Right kidney (tissue), 1 donor: Measurements from ENCODE around the gene CADPS.

Experiments used
- DNase-seq: peaks from one replicate; pipeline ENCODE4 v3.0.0-alpha.2; 2016

The CADPS gene

DNA sequence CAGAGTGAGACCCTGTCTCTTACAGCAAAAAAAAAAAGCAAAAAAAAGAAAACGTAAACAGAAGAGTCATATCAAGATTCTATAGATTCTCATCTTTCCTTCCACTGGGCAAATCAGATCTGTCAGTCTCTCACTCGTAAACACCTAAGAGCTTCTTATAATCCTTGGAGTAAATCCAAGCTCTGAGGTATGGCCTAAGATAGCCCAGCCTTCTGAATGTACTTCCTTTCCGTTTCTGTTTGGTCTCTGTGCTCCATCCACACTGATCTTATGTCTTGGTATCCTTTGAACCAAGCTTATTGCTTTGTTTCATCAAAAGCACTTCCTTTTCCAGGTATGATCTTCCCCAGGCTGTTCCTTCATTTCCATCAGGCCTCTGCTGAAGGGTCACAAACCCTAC is 137.8 kb downstream of the CADPS start:
- no peak for DNase-seq

DNA sequence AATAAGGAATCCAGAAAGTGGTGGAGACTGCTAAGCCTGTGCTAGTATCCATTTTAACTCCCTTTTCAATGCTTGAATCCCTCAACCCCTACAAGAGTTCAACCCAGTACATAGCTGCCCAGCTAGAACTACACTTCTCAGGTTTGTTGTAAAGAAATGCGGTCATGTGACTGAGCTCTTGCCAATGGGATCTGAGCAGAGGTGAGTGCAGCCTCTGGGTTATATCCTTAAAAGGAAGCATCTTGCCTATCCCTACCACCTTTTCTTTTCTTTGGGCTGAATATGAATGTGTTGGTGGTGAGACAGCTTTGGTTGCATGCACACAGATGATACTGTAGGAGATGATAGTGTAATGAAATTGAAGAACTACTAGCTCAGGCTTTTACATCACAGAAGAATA is 139.7 kb downstream of the CADPS start:
- no peak for DNase-seq

DNA sequence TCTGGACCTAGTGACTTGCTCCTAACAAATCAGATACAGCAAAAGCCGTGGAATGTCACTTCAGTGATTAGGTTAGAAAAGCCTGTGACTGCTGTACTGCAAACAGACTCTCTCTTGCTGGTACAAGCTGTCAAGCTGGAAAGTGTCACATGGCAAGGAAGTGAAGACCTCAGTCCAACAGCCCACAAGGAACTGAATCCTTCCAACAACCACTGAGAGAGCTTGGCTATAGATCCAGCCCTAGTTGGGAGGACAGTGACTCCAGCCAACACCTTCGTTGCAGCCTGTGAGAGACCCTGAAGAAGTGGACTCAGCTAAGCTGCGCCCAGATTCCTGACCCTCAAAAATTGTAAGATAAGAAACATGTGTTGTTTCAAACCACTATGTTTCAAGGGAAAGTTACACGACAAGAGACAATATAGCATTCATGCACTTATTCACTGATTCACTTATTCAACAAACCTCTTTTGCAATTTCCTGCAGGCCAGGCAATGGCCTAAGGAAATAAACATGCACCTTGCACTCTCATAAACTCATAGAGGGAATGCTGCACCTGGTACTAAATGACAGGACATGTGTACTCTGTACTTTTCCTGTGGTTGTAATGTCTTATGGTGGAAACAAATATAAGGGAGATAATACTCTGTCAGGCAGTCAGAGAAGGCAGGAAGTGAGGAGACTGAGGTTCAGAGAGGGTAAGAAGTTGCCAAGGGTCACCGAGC is 142.9 kb downstream of the CADPS start:
- no peak for DNase-seq

DNA sequence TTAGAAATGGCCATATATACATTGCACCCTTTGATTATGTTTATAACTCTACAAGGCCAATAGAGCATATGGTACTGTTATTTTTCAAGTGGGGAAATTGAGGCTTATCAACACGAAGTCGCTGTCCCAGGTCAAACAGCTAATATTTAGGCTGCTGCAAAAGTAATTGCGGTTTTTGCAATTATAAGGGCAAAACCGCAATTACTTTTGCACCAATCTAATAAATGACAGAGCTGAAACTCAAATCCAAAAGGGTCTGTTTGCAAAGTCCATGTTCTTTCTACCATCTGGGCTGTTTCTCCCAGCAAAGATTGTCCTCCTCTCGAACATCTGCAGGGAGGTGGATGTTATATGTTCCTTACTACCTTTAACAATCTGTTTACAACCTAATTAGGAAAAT is 147.2 kb downstream of the CADPS start:
- DNase-seq: no peak

DNA sequence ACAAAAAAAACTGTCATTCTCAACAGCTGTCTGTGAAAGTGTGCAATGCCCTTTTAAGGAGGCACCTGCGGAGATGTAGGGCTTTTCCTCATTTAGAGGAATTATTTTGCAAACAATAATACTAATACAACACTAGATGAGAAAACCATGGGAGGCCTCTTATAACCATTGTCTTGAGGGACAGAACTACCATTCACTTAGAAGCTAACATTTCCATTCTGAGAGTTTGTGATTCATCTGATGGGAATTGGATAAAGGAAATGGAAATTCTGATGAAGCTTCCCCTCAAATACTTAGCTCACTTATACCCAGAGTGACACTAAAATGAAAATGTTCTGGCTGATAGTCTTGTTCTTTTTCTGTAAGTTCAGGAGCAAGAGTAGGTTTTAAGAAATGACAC is 147.7 kb downstream of the CADPS start:
- DNase-seq: no peak

DNA sequence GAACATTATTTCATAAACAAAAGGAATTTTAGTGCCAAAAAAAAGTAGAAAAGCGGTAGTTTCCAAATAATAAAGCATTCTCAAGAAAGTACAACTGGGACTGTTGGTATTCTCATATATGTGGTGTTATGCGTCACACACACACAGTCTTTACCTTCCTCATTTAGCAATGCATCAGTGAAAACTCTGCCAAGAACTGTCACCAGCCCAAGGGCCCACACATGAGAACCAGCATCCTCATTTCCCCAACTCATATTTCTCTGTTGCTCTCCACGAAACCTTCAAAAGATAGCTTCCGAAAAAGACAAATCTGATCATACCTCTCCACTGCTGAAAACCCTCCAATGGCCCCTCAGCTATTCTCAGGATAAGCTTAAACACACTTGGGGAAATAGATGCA is 150.7 kb downstream of the CADPS start:
- no peak for DNase-seq

DNA sequence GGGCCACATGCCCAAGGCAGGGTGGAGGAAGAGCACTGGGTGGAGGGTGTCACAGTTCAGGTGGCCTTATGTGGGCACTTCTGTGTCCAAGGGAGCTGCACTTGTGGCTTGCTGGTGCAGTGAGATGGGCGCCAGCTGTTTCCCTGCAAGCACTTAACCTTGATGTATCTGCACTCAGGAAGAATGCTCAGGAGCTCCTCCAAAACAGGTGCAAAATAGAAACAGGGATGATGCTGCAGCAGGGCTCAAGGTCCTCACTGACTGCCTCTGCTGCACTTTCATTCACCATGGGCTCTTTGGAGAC is 151.3 kb downstream of the CADPS start:
- no peak for DNase-seq

DNA sequence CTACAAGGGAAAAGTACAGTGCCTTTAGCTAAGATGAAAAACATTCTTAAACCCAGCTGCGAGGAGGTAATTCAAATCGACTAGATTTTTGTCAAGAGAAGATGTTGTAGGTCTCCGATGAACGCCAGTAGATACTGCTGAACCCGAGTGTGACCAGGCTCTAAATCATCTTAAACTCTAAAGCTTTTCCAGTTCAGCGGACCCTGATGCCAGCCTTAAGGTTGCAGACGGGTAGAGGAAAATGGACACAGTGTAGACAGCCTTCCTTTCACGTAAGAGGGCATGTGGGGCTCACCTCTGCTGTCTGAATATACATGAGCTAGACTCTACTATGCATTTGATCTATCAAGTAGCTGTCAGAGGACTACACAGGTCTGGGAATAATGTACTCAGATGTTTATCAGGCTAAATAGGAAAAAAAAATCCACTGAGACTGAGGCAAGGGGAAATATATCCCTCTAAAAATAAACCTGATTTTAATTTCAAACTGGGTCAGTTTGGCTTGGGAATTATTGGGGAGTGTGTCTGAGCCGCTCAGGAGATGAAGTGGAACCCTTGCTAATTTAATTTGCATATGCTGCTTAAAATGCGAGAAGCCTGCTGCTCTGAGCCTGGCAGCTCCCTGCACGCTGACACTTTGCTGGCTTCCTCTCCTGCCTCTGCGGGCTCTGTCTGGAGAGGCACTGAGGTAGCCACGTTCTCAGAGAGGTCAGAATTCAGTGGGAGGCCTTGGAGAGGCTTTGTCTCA is 151.9 kb downstream of the CADPS start:
- peak; percentile 8 for DNase-seq

DNA sequence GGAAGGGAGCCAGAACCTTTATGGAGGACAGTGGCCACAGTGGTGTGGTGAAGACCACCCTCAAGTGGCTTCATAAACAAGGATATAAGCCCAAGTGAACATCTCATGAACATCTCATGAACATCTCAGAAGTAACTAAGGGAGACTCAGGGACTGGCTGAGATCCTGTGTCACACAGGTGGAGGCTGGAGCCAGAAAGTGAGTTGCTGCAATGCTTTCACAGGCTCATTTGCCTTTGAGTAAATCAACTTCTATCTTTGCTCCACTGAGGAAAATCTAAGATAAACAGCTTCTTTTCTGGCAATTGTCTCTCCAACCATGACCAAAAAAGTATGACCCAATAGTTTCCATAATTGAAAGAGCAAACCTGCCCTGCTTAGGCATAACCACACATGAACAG is 152.9 kb downstream of the CADPS start:
- no peak for DNase-seq

DNA sequence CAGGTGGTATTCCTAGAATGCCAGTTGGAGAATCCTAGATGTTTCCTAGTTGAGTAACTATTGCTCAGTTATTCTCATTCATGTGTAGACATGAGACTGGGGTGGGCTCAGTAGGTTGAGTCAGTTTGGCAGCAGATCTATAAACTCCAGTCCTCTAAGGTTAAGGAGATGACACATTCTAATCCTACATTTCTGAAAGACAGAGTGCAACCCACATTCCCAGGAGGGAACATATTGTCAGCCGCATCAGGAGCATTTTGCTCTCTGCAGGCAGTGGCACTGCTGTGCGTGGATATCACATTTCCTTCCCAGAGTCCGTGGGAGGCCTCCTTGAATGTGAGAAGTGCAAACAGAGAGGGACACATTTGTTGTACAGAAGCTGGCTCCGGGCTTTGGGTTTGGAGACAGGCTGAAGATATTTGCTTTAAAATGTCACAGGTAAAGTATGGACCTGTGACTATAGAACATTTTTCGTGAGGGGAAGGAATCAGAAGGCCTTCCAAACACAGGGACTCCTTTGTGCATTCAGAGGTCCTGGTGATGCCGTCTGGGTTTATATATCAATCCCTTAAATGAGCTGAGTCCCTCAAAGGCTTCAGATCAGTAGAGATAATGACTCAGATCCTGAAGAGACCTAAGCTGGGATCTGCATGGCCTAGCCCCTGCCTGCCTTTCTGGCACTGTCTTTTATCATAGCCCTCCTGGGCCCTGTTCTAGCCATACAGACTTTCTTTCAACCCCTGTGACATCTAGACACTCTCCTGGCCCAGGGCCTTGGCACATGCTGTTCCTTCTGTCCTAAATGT is 156.5 kb downstream of the CADPS start:
- DNase-seq: no peak

DNA sequence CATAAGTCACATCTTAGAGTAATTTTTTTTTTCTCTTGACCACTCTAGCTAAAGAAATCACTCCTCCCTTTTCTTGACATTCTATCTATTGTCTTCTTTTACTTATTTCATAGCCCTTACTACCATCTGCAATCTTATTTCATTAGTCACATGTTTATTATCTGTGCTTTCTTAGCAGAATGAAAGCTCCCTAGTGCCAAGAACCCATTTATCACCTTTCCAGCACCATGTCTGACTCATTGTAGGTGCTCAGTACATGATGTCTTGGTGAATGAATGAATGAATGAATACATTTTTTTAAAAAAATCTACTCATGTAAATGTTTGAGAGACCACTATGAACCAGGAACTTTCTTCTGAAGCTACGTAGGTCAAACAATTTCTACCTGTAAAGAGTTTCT is 157.2 kb downstream of the CADPS start:
- no peak for DNase-seq

DNA sequence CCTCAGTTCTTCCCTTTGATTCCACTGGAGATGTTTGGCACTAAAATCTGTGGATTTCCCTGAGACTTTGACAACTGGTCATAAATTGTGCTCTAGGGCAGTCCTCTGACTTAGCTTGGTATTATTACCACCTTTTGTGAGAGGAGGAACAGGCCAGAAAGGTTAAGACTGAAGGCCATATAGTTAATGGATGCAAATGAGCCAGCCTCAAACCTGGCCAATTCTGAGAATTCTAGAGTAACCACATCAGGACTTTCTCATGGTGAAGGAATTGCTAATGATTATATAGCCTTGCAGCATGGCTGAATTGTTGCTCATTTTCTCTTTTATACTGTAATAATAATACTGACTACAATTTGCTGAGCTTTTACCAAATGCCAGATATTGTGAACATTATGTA is 162.5 kb downstream of the CADPS start:
- no peak for DNase-seq

DNA sequence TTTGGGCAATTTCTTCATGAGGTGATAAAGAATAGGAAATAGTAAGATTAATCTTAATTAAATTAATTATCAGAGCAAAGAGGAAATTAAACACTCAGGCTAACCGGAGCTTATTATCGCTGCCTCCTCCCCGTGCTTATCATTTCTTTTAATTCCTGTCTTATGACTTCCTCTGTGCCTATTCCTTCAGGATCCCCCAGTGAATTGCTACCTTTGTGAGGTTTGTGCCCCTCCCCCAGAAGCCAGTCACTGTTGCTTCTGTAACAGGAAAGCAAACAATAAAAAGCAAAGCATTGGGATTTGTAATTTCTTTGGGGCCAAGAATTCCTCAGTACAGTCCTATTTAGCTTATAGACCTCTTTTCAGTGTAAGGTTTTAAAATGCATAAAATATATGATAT is 164.5 kb downstream of the CADPS start:
- DNase-seq: no peak

DNA sequence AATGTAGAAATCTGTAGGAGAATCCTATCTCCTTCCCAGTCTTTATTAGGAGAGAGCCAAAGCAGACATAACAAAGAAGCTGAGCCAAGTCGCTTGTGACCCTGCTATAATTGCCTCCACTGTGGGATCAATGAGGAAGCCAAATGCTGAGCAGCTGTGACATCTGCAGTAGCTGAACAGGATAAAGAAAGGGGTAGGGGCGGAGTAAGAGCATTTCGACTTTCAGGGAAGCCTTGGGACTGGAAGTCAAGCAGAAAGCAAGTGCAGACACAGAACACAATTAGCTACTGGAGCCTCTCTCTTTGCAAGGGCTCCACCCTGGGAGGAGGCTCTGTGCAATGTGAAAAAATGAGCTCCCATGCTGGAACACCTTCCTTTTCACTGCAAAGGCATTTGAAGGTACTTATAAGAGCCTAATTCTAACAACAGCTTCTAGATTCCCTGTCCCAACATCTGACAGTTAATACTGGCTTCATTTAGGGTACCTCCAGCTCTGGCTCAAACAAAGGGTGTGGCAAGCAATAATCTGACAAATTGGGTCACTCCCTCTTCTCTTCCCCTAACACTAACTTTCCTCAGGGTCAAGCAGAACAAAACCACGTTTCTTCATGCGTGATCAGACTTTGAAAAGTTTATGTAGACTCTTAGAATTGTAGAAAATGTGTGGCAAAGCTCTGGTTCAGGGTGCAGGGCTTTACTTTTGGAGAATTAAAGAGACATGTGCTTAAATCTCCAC is 166.4 kb downstream of the CADPS start:
- DNase-seq: no peak

DNA sequence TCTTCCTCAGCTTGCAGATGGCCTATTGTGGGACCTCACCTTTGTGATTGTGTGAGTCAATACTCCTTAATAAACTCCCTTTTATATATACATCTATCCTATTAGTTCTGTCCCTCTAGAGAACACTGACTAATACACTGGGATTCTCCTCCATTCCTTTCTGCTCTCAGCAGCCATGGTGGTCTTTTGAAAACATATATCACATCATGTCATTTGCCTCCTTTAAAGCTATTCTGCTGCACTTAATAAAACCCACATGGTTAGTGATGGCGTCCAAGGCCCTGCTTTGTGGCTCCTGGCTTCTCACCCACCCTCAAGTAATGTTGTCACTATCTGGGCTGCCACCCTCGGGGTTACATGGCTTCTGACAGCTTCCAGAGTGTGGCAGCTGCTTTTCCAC is 169.5 kb downstream of the CADPS start:
- DNase-seq: no peak

DNA sequence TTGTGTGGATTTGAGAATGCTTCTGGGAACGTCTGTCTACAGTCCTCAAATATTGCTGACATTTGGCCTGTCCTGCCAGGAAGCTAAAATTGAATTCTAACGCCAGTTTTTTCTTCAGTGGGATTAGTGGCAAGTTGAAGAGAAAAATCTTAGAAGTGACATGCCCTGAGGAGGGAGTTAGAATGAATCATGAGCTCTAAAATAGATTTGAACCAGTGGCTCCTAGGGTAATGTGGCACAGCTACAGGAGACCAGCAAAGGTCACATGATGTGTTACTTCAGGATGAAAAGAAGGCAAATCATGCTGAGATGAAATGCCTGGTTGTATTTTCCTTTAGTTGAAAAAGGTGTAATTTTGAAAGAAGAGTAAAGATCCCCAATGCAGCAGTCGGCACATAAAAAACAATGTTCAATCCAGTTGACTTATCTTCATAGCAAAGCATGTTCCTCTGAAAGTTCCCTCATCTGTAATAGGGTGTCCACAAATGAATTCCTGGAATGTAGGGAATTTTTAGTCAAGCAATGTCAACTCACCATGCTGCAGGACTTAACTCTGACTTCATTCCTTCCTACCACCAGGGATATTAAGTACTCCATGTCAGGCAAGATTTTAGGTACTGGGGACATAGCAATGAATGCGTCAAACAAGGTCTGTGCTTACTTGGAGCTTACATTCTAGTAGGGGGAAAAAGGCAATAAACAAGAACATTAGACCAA is 171.6 kb downstream of the CADPS start:
- DNase-seq: no peak

DNA sequence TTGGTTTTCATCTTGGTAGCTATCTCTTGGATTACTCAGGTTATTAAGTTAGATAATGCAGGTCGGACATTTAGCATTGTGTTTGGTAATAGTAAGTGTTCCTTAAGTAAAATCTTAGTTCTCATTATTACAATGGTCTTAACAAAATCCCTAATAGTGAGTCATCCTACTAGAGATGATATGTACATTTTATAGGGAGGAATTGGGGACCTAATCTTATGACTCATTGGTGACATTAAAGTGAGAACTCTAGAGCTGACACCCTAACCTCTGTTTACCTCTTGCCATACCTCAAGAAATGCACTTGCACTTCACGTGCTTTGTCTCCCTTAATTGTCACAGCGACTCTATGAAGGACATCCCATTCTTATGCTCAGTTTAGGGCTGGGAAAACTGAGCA is 174.9 kb downstream of the CADPS start:
- DNase-seq: no peak

DNA sequence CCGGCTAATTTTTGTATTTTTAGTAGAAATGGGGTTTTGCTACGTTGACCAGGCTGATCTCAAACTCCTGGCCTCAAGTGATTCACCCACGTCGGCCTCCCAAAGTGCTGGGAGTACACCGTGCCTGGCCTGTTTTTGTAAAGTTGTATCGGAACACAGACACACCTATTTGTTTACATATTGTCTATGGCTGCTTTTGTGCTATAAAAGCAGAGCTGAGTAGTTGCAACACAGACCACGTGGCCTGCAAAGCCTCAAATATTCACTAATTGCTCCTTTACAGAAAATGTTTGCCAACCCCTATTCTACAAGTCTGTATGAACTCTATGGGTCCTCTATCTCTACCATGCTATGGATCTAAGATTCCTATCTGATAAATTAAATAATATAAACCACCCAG is 175.5 kb downstream of the CADPS start:
- DNase-seq: no peak

DNA sequence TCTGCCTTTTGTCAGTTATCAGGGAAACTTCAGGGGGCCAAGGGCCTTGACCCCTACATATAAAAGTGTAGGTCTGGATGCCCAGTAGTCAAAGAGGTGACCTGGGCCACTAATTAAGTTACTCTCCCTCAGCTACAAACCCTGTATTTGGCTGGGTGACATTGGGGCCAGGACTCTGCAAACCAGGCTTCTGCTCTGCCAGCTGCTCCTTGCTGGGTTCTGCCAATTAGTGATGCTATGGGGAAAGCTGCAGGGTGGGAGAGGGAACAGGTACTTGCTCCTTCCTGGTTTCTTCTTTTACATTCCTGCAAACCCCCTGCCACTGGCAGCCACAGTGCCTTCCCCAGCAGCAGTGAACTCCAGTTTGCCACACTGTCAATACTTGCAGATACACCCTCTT is 179.2 kb downstream of the CADPS start:
- no peak for DNase-seq

DNA sequence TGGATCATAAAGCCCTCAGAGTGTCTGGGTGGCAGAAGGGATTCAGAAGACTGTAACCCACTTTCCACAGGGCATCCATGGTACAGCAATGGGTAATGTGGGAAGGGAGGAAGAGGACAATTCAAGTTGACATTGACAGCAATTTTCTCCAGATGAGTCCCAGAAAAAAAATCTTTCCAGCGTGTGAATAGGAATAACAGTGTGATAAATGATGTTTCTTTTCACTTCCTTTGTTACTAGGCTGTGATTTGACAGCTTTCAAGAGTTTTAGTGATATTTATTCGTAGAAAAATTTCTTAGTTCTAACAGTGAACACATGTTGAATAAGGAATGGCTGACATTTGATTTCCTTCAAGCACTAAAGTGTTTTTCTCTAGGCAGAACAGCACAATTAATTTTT is 186.4 kb downstream of the CADPS start:
- no peak for DNase-seq

DNA sequence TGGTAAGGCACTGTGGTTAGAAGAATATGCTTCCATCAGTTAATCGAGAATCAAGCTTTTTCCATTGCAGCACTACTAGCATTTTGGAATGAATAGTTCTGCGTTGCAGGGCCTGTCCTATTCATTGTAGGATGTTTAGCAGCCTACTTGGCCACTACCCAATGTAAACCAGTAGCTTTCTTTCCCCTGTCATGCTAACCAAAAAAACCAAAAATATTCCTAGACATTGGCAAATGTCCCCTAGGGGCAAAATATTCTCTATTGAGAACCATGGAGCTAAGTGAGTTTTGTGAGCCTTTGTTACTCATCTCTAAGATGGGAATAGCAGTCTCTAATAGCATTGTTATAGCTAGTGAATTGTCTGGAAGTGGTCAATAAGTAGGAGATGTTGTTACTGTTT is 187.2 kb downstream of the CADPS start:
- DNase-seq: no peak
